Measurements from ENCODE around the gene PDGFD.

GRCh38 chr11:103978616-103979595 is 185.0 kb downstream of the PDGFD start:
- no peak for TF ChIP-seq JUN (CRISPR knock-in tag; IDR thresholded peaks at IDR 0.05)
- no peak for TF ChIP-seq FOXP4 (CRISPR knock-in tag; IDR thresholded peaks at IDR 0.05)
- TF ChIP-seq CTCF (IDR thresholded peaks at IDR 0.05) = no peak
- TF ChIP-seq E2F1 (CRISPR knock-in tag; IDR thresholded peaks at IDR 0.05) = no peak
- TF ChIP-seq CREM (CRISPR knock-in tag; IDR thresholded peaks at IDR 0.05) = no peak
- TF ChIP-seq TCF7 (CRISPR knock-in tag; IDR thresholded peaks at IDR 0.05; ENCODE audit: low read depth) = no peak
- no peak for TF ChIP-seq FOXJ3 (CRISPR knock-in tag; IDR thresholded peaks at IDR 0.05; ENCODE audit: borderline replicate concordance)
- TF ChIP-seq SMAD3 (CRISPR knock-in tag; IDR thresholded peaks at IDR 0.05; ENCODE audit: borderline replicate concordance) = no peak
- TF ChIP-seq USF2 (CRISPR knock-in tag; IDR thresholded peaks at IDR 0.05) = no peak
- no peak for TF ChIP-seq ELF4 (CRISPR knock-in tag; IDR thresholded peaks at IDR 0.05; ENCODE audit: low read depth)

Measured in WTC11 (cell line).